Measurements from ENCODE around the gene GRID1. TPM values are rescaled to one million over a fixed set of nuclear protein-coding genes. Genes with fewer than 3 reads are reported as not detected.

Gene GRID1
- total RNA-seq, 1 donor from 2014 or later = 1.4 TPM

DNA sequence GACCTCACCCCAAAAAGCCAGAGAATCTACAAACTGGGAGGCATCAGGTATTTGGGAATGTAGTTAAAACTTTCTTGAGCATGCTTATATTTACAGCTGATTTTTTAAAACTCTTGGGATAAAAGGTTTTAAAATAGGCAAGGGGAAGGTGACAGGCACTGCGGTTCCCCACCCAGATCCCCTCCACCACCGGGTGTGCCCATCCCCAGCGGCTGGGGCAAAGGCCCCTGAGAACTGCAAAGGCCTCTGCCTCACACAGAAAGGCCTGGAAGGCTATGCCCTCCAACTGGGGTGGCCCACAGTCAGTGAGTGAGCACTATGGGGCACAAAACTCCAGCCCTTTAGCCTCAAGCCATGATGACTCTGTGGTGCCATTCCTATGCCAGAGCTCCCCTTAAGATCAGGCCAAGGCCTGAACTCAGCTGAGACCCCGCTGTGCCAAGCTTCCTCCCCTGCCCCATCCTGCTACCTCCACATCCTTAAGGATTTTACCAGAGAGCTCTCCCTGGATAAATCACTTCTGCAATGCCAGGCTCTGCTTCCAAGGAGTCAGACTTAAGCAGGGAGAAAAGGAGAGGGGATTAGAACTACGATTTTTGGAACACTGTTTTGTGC, 299.1 kb downstream of the GRID1 start:
- intact Hi-C loops (cut with DNase I) = no loop called here
- no peaks in the 10 kb centered on the region for H3K9me3 ChIP-seq
- no peak overlapping the region for H3K4me3 ChIP-seq
- H3K27ac ChIP-seq = no peak overlapping the region
- TF ChIP-seq, protein P1, sequence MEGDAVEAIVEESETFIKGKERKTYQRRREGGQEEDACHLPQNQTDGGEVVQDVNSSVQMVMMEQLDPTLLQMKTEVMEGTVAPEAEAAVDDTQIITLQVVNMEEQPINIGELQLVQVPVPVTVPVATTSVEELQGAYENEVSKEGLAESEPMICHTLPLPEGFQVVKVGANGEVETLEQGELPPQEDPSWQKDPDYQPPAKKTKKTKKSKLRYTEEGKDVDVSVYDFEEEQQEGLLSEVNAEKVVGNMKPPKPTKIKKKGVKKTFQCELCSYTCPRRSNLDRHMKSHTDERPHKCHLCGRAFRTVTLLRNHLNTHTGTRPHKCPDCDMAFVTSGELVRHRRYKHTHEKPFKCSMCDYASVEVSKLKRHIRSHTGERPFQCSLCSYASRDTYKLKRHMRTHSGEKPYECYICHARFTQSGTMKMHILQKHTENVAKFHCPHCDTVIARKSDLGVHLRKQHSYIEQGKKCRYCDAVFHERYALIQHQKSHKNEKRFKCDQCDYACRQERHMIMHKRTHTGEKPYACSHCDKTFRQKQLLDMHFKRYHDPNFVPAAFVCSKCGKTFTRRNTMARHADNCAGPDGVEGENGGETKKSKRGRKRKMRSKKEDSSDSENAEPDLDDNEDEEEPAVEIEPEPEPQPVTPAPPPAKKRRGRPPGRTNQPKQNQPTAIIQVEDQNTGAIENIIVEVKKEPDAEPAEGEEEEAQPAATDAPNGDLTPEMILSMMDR (IDR thresholded peaks at IDR 0.05) = no peak
- no peak for DNase-seq (ENCODE audit: low spot score in 2 of 2)
- H3K27me3 ChIP-seq = no peaks in the 10 kb centered on the region
- H3K4me1 ChIP-seq = no peaks in the 10 kb centered on the region
- no peaks in the 10 kb centered on the region for H3K36me3 ChIP-seq

DNA sequence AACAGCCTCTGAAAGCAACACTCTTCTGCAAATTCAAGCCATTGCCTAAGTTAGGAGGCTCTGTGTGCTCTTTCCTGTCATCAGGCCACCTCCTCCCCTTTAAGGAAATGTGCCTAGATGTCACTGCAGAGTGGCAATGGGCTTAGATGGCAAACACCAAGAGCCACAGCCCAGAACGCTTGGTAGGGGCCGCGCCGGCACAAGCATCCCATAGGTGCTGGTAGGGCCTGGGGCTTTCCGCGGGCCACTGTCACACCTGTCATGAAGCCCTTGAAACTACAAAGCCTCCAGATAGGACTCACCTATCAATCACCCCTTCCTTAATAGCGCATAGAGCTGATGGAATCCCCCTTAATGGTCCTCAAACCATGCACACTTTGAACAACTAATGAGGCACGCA, 299.9 kb downstream of the GRID1 start:
- Histone ChIP-seq H3K36me3 (no peaks in the 10 kb centered on the region), H3K27ac (no peak overlapping the region), H3K27me3 (no peaks in the 10 kb centered on the region), H3K4me3 (no peak overlapping the region), H3K9me3 (no peaks in the 10 kb centered on the region), H3K4me1 (no peaks in the 10 kb centered on the region)
- intact Hi-C loops (cut with DNase I) = no loop called here
- TF ChIP-seq, protein P1 (IDR thresholded peaks at IDR 0.05) = no peak
- no peak for DNase-seq (ENCODE audit: low spot score in 2 of 2)

- no peaks in the 10 kb centered on the region for H3K4me1 ChIP-seq
- no peaks in the 10 kb centered on the region for H3K27me3 ChIP-seq
- intact Hi-C loops (cut with DNase I) = no loop called here
- no peak overlapping the region for H3K27ac ChIP-seq
- TF ChIP-seq, protein P1 (IDR thresholded peaks at IDR 0.05) = no peak
- H3K36me3 ChIP-seq = no peaks in the 10 kb centered on the region
- no peak for DNase-seq (ENCODE audit: low spot score in 2 of 2)
- H3K4me3 ChIP-seq = no peak overlapping the region
- no peaks in the 10 kb centered on the region for H3K9me3 ChIP-seq
Observed at GRCh38 chr10:86065711-86066251, 300.8 kb downstream of the GRID1 start.

DNA sequence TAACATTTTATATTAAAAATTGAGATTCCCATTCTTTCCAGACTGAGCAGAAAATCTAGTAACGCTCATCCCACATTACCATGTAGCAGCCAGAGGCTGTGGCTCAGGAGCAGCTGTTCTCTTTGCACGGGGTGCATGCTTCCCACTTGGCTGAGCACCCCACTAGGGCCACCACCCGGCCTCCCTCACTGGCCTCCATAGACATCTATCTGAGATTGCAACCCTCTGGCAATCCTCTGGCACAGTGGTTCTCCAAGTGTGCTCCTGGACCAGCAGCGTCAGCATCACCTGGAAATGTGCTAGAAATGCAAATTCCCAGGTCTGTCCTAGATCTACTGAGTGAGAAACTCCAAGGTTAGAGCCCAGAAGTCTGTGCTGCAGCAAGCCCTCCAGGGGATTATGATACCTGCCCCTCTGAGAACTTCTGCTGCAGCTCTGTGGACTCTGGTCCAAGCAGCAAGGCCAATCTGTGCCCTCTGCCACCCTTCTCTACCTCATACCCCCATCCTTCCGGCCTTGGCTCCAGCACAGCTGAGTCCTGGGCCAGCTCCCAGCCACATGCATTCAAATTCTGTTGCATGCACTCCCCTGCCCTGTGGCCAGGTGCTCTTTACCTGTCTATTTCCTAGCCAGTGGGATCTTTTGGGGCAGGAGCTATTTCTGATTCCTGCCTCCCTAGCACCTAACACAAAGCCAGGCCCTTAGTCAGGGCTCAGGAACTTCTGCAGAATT, 301.5 kb downstream of the GRID1 start:
- Histone ChIP-seq H3K27ac (no peak overlapping the region), H3K4me3 (no peak overlapping the region), H3K9me3 (no peaks in the 10 kb centered on the region), H3K27me3 (no peaks in the 10 kb centered on the region), H3K4me1 (no peaks in the 10 kb centered on the region), H3K36me3 (no peaks in the 10 kb centered on the region)
- peak in 1 of 2 donors; percentile 44 for DNase-seq (ENCODE audit: low spot score in 2 of 2)
- TF ChIP-seq, protein P1 (IDR thresholded peaks at IDR 0.05) = no peak
- intact Hi-C loops (cut with DNase I) = no loop called here

DNA sequence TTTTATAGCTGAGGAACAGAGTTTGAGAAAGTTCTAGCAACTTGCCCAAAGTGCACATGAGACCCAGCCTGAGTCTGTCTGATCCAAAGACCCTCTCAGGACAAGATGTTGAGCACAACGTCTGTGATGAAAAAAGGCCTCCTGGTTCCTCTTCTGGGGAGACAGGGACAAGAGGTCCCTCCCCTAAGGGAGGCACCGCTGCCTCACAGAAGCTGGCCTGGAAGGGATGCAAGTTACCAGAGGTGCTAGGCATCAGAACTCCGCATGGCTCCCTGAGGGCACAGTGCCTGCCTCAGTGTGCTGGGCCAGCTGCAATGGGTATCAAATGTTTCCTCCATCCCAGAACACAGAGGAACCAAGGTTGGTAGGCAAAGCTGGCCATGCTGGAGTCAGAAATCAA, 302.4 kb downstream of the GRID1 start:
- Histone ChIP-seq H3K4me1 (no peaks in the 10 kb centered on the region), H3K9me3 (no peaks in the 10 kb centered on the region), H3K27ac (no peak overlapping the region), H3K4me3 (no peak overlapping the region), H3K27me3 (no peaks in the 10 kb centered on the region), H3K36me3 (no peaks in the 10 kb centered on the region)
- intact Hi-C loops (cut with DNase I) = no loop called here
- no peak for DNase-seq (ENCODE audit: low spot score in 2 of 2)
- TF ChIP-seq, protein P1 (IDR thresholded peaks at IDR 0.05) = no peak
